Uterus (tissue), 2 donors: ENCODE measurements around the gene TWF1.

Source experiments
- POLR2A ChIP-seq, 2 donors: fragments of 450-650 bp; IDR thresholded peaks; one replicate each; pipeline ENCODE4 v1.6.1; 2016; ENCODE audit warnings: antibody characterized with exemption in 2 of 2, mild to moderate bottlenecking in 1 of 2, moderate library complexity in 1 of 2
- TF ChIP-seq, protein P1 (sequence below), 4 experiments: fragments of 200-600 bp in 2 of 4; fragments of 450-650 bp in 2 of 4; sonication (generic) in 2 of 4; IDR thresholded peaks; one replicate each; pipeline ENCODE4 v1.5.1; 2016 to 2019; ENCODE audit warnings: antibody characterized with exemption in 4 of 4, mild to moderate bottlenecking in 2 of 4, moderate library complexity in 1 of 4

DNA sequence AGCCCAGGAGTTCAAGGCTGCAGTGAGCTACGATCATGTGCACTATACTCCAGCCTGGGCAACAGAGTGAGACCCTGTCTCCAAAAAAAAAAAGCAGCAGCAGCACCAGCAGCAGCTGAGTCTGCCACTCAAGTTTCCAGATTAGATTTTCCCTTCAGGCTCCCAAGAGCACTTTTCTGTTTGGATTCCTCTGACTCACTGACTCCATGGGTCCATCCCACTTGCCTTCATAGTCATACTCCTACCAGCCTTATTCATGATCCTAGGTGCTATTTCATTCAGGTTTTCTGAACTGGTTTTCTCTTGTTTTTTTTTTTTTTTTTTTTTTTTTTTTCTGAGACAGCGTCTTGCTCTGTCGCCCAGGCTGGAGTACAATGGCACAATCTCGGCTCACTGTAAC is 6.8 kb upstream of the TWF1 start:
- TF ChIP-seq, protein P1, sequence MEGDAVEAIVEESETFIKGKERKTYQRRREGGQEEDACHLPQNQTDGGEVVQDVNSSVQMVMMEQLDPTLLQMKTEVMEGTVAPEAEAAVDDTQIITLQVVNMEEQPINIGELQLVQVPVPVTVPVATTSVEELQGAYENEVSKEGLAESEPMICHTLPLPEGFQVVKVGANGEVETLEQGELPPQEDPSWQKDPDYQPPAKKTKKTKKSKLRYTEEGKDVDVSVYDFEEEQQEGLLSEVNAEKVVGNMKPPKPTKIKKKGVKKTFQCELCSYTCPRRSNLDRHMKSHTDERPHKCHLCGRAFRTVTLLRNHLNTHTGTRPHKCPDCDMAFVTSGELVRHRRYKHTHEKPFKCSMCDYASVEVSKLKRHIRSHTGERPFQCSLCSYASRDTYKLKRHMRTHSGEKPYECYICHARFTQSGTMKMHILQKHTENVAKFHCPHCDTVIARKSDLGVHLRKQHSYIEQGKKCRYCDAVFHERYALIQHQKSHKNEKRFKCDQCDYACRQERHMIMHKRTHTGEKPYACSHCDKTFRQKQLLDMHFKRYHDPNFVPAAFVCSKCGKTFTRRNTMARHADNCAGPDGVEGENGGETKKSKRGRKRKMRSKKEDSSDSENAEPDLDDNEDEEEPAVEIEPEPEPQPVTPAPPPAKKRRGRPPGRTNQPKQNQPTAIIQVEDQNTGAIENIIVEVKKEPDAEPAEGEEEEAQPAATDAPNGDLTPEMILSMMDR (IDR thresholded peaks at IDR 0.05), result no peak
- no peak for TF ChIP-seq POLR2A (IDR thresholded peaks at IDR 0.05)
